Ishikawa (cell line): ENCODE measurements around the gene RAB28.

ENCODE experiments used
- CEBPB ChIP-seq: IDR thresholded peaks from 2 replicates; pipeline ENCODE4 v1.6.1; 2012
- CREB1 ChIP-seq: IDR thresholded peaks from 2 replicates; pipeline ENCODE4 v1.6.1; 2012; ENCODE audit warnings: low read depth
- EGR1 ChIP-seq: IDR thresholded peaks from 2 replicates; pipeline ENCODE4 v1.6.1; 2012
- EP300 ChIP-seq: IDR thresholded peaks from 2 replicates; pipeline ENCODE4 v1.6.1; 2012; ENCODE audit warnings: borderline replicate concordance
- FOXM1 ChIP-seq: IDR thresholded peaks from 2 replicates; pipeline ENCODE4 v1.6.1; 2012; ENCODE audit warnings: low read depth, borderline replicate concordance
- NFIC ChIP-seq: IDR thresholded peaks from 2 replicates; pipeline ENCODE4 v1.6.1; 2012
- RAD21 ChIP-seq: IDR thresholded peaks from 2 replicates; pipeline ENCODE4 v1.6.1; 2012; ENCODE audit warnings: low read depth
- TAF1 ChIP-seq: IDR thresholded peaks from 2 replicates; pipeline ENCODE4 v1.6.1; 2012; ENCODE audit warnings: low read depth, mild to moderate bottlenecking
- TCF12 ChIP-seq: IDR thresholded peaks from 2 replicates; pipeline ENCODE4 v1.6.1; 2012; ENCODE audit warnings: low read depth
- TEAD4 ChIP-seq: IDR thresholded peaks from 2 replicates; pipeline ENCODE4 v1.6.1; 2012
- YY1 ChIP-seq: IDR thresholded peaks from 2 replicates; pipeline ENCODE4 v1.6.1; 2012; ENCODE audit warnings: low read depth
- ZBTB7A ChIP-seq: IDR thresholded peaks from 2 replicates; pipeline ENCODE4 v1.6.1; 2012; ENCODE audit warnings: low read depth
- TF ChIP-seq, protein P1 (sequence below): IDR thresholded peaks from 2 replicates; pipeline ENCODE4 v1.6.1; 2012
- TF ChIP-seq, protein P2 (sequence below): IDR thresholded peaks from 2 replicates; pipeline ENCODE4 v1.6.1; 2012
- TF ChIP-seq, protein P3 (sequence below): IDR thresholded peaks from 2 replicates; pipeline ENCODE4 v1.6.1; 2012; ENCODE audit warnings: low read depth, mild to moderate bottlenecking

Gene RAB28

DNA sequence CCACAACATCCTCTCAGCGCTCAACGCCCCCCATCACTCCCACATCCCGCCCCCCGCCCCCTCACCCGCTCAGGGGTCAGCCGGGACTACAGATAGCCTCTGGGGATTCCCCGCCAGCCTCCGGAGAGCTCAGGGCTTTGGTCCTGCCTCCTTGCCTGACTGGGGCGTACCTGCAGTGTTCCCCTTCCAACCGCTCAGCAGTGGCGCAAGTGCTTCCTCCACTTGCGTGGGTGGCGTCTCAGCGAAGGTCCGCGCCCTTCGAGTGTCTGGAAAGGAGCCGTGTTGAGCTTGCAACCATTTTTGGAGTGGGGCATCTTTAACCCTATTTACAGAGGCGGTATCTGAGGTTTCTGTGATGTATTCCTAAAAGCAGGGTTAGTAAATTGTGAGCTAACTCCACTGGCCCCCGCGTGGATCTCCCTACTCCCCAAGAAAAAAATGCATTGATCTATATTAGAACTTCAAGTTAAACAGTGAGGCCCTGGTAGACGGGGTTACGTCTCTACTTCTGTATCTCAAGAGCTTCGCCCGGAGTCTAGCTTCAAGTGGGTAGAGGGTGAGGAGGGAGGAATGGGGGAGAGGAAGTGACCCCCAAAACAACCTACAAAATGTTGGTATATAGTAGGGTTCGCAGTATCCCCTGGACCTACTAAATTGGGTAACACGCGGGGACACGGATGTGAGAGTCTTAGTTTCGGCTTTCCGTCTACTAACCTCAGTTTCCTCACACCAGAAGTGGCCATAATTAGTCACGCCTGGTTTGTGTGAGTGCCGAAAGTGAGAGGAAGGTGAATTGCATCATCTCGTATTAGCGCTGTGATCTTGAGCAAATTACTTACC, 44.1 kb upstream of the RAB28 start:
- no peak for TF ChIP-seq CREB1
- TF ChIP-seq, protein P1, sequence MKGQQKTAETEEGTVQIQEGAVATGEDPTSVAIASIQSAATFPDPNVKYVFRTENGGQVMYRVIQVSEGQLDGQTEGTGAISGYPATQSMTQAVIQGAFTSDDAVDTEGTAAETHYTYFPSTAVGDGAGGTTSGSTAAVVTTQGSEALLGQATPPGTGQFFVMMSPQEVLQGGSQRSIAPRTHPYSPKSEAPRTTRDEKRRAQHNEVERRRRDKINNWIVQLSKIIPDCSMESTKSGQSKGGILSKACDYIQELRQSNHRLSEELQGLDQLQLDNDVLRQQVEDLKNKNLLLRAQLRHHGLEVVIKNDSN = no peak

DNA sequence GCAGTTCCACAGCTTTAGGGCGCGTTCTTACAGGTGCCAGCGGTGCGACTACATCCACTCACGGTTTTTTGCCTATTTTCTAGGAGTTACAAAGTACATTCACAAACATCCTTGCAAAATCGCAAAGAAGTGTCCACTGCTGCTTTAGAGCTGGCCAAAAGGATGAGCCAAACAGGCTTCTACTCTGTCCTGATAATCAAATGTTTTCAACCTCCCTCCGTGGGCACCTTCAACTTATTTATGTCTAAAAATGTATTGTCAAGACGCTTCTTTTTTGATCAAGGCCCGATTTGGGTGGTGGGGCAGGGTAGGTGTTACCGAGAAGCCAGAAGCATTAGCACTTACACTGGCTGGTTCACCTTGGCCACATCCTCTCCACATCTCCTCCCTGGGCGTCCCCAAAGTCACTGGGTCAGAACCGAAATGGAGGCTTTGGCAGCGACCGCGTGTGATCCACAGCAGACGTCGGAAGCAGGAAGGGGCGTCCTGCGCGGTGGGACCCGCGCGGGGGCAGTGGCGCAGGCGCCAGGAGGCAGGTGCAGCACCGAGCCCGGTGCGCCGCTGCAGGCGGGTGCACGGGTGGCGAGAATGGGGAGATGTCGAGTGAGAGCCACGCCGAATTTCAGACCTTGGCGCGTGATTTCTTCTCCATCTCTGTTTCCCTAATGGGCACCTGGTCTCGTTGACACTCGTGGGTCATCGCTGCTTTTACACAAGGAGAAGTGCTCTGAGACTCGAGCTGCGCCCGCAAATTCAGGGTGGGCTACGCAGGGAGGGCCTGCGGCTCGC, 43.2 kb upstream of the RAB28 start:
- TF ChIP-seq, protein P2, sequence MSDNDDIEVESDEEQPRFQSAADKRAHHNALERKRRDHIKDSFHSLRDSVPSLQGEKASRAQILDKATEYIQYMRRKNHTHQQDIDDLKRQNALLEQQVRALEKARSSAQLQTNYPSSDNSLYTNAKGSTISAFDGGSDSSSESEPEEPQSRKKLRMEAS = no peak
- TF ChIP-seq RAD21 (no peak), EGR1 (no peak), EP300 (no peak), NFIC (no peak), TEAD4 (no peak)
- TF ChIP-seq, protein P3, sequence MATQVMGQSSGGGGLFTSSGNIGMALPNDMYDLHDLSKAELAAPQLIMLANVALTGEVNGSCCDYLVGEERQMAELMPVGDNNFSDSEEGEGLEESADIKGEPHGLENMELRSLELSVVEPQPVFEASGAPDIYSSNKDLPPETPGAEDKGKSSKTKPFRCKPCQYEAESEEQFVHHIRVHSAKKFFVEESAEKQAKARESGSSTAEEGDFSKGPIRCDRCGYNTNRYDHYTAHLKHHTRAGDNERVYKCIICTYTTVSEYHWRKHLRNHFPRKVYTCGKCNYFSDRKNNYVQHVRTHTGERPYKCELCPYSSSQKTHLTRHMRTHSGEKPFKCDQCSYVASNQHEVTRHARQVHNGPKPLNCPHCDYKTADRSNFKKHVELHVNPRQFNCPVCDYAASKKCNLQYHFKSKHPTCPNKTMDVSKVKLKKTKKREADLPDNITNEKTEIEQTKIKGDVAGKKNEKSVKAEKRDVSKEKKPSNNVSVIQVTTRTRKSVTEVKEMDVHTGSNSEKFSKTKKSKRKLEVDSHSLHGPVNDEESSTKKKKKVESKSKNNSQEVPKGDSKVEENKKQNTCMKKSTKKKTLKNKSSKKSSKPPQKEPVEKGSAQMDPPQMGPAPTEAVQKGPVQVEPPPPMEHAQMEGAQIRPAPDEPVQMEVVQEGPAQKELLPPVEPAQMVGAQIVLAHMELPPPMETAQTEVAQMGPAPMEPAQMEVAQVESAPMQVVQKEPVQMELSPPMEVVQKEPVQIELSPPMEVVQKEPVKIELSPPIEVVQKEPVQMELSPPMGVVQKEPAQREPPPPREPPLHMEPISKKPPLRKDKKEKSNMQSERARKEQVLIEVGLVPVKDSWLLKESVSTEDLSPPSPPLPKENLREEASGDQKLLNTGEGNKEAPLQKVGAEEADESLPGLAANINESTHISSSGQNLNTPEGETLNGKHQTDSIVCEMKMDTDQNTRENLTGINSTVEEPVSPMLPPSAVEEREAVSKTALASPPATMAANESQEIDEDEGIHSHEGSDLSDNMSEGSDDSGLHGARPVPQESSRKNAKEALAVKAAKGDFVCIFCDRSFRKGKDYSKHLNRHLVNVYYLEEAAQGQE = no peak
- TF ChIP-seq, protein P1 = no peak

DNA sequence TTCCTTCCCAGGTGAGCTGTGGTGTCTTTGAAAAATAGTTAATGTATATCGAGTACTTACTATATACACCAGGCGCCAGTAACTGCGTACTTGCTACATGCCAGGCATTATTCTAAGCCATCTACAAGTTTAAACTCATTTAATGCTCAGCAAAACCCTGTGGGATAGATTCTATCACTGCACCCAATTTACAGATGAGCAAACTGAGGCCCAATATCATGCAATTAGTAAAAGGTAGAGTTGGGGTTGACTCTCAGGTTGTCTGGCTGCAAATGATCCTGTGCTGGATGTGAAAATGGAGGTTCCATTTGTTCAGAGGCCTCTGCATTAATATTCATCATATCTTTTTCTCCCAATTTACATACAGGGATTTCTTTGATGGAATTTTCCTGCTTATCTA, 42.5 kb upstream of the RAB28 start:
- TF ChIP-seq NFIC (no peak), TEAD4 (no peak), TAF1 (no peak), FOXM1 (no peak), RAD21 (no peak), ZBTB7A (no peak), EGR1 (no peak), YY1 (no peak), TCF12 (no peak), CEBPB (no peak), EP300 (no peak), CREB1 (no peak)
- TF ChIP-seq, protein P2 = no peak
- TF ChIP-seq, protein P1 = no peak
- TF ChIP-seq, protein P3 = no peak

DNA sequence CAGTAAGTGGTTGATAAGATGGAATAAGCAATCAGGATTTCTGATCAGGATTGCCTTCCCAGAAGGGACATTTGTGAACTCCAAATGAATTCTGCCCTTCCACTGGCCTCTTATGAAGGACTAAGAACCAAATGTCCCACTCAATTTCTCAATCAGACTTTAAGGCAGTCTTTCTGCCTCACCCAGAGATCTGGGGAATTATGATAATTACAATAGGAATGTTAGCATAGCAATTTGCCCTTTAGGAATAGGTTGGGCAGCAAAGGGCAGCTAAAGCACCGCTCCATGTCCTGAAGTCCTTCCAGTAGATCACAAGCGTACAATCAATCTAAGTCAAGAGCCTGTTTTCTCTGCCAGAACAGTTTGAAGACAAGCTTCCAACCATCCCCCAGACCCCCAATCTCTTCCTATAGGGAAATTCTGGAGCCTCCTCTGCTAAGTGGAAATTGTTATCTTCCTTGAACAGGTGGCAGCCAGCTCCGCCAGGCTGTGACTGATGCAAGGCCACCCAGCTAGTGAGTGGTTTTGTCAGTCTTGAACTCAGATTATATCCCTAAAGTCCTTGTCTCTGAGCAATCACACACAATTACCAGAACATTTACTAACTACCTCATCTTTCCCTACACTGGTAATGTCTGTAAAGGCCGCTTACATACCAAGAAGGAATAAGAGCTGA, 41.6 kb upstream of the RAB28 start:
- no peak for TF ChIP-seq CEBPB
- TF ChIP-seq ZBTB7A = no peak
- no peak for TF ChIP-seq YY1
- no peak for TF ChIP-seq EP300
- no peak for TF ChIP-seq TAF1
- no peak for TF ChIP-seq TEAD4
- no peak for TF ChIP-seq RAD21
- TF ChIP-seq FOXM1 = no peak
- TF ChIP-seq, protein P1 = no peak
- TF ChIP-seq, protein P2 = no peak
